ENCODE data around the gene MEGF6.

Gene MEGF6

DNA sequence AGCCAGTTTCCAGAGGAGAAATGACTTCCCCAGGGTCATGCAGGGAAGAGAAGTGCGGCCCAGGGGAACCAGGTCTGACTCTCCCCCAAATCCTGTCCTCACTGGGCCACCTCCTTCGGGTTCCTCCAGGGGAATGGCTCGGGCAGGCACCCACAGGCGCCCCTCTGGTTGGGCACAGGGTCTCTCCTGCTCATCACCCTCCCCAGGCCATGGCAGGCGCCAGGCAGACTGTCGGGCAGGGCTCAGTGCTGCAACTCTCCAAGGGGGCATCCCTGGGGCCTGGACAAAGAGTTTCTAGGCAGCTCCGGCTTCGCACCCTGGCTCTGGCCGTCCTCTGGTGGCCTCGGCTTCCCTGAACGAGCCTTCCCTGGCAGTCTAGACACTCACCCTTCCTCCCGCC lies 75.6 kb downstream of the MEGF6 start:
- no peak for DNase-seq

GRCh38 chr1:3534803-3535637 lies 76.3 kb downstream of the MEGF6 start:
- DNase-seq: no peak

- no peak for DNase-seq
Observed at GRCh38 chr1:3533067-3534048, 78.0 kb downstream of the MEGF6 start.

GRCh38 chr1:3531928-3532327 lies 79.4 kb downstream of the MEGF6 start:
- DNase-seq: no peak

DNA sequence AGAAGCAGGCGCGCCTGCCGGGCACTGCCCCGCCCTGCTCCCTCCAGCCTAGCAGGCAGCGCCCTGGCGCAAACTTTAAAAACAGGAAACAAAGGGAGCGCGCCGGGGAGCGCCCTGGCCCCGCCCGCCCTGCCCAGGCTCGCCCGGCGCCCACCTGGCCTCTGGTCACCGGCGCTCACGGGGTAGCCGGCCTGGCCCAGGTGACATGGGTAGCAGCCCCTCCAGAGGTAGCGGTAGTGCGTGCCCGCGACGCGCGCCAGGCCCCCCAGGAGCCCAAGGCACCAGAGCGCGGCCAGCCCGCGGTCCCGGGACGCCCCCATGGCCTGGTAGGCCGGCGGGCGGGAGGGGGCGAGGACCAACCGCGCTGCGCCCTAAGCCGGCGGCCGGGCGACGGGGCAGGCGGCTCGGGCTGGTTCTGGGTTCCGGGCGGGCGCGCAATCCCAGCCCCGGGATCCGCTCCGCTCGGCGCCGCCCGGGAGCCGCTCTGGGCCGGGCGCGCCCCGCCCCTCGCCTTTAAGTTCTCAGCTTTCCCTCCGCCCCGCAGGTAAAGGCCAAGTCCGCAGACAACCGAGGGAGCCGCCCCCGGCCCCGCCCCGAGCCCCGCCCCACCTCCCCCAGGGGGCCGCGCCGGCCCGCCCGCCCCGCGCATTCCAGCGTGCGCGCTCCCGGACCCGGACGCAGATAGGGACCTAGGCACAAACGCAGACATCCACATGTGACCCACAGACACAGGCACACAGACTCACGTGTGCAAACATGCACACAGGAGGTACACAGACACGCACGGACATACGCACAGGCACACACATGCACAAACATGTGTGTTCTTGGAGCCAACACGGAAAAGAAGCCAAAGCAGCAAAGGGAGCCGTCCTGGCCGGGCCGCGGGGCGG lies 80.1 kb downstream of the MEGF6 start:
- DNase-seq: peak; percentile 40

DNA sequence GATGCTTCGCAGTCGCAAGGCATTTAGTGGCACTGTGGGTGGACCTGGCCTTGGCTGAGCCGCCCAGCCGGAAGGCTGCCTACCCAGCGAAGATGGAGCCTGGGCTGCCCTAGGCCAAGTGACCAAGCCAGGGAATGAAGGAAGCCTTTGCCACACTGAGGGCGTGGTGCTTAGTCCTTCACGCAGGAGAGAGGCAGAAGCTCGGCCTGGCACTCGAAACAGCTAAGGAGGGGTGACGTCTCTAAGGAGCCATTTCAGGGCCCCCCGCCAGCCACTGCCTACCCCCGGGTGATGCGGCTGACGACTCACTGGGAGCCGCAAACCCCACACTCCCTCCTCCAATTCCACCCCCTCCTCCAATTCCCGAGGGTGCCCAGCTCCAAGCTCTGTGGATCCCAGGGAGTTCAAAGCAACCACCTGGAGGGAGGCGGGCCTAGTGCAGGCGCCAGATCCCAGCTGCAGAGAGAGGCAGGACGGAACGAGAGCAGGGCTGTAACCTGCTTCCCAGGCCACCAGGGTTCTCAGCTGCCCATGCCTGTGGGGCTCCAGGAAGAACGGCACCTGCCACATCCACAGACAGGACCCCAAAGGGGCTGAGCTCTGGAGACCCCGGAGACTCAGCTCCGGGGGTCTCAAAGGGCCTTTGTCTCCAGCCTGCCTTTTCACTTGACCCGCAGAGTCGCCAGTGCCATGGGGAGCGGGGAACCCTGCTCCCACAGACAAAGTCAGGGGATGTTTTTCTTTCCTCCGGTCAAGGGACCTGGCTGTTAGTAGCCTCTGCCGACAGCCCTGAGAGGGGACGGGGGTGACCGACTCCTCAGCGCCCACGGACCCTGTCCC lies 81.0 kb downstream of the MEGF6 start:
- peak; percentile 60 for DNase-seq

- no peak for DNase-seq
Observed at GRCh38 chr1:3529099-3529729, 82.1 kb downstream of the MEGF6 start.

GRCh38 chr1:3527774-3528173 lies 83.5 kb downstream of the MEGF6 start:
- no peak for DNase-seq

DNA sequence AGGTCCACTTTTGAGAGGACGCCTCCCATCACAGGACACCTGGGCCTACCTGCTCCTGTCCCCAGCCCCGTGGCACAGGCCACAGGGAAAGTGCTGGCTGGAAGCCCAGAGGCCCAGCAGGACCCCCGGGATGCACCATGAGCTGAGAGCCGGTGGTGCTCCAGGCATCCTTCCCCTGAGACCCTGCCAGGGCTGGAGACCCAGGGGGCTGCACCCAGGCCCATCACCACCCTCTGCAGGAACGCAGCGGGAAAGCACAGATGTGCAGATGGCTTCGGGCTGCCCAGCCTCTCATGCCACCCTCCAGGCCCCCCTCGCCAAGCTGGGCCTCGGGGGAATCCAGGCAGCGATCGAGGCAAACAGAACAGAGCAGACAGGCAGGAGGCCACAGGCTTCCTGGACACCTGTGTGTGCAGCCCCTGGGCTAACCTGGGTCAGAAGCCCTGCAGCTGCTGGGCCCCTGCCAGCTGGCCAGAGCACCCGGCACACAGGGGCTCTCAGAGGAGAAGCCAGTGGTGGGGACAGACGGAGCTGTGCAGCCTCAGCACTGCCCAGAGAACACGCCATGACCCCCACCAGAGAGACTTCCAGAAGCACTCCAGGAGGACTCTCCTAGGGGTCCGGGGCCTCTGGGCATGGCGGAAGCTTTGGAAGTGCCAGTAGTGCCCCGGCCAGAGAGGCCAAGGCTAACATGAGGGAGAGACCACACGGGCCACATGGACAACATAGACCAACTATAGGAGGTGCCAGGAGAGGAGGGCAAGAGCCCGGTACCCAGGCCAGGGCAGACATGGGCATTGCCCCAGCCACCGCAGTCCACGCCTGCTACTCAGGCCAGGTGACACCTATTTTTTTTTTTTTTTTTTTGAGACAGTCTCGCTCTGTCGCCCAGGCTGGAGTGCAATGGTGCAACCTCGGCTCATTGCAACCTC lies 85.5 kb downstream of the MEGF6 start:
- DNase-seq: no peak

- no peak for DNase-seq
Observed at GRCh38 chr1:3524556-3525203, 86.6 kb downstream of the MEGF6 start.

DNA sequence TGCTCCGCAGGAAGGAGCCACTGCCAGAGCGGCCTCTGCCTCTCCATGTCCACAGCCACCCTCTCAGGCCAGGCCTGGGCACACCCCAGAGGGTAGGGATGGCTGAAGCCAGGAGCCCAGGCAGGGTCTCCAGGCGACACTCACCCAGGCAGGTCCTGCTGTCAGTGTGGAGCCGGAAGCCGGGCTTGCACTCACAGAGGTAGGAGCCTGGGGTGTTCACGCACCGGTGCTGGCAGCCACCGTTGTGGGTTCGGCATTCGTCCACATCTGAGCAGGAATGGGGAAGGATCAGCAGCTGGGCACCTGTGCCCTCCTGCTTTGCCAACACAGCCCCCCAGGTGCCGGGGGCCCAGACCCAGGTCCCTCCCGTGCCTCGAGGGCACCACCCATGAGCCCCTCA lies 87.3 kb downstream of the MEGF6 start:
- DNase-seq: no peak

- no peak for DNase-seq
Observed at GRCh38 chr1:3522564-3523265, 88.6 kb downstream of the MEGF6 start.

GRCh38 chr1:3522112-3522511 lies 89.2 kb downstream of the MEGF6 start:
- DNase-seq: no peak

DNA sequence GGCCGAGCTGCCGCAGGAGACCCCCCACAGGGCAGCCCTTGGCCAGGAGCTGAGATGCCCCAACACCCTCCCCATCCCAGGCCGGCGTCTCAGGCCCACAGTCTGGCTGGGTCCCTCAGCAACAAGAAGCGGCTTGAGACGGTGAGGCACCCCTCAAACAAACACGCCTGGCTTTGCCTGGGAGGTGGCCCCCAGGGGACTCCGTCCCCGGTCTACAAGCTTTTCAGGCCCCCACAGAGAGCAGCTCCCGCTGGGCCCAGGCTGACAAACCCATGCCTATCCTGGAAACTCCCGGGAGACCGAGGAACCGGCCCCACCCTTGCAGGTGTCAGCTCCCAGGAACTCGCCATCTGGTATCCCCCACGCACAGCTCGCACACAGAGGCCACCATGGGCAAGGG lies 89.9 kb downstream of the MEGF6 start:
- no peak for DNase-seq

DNA sequence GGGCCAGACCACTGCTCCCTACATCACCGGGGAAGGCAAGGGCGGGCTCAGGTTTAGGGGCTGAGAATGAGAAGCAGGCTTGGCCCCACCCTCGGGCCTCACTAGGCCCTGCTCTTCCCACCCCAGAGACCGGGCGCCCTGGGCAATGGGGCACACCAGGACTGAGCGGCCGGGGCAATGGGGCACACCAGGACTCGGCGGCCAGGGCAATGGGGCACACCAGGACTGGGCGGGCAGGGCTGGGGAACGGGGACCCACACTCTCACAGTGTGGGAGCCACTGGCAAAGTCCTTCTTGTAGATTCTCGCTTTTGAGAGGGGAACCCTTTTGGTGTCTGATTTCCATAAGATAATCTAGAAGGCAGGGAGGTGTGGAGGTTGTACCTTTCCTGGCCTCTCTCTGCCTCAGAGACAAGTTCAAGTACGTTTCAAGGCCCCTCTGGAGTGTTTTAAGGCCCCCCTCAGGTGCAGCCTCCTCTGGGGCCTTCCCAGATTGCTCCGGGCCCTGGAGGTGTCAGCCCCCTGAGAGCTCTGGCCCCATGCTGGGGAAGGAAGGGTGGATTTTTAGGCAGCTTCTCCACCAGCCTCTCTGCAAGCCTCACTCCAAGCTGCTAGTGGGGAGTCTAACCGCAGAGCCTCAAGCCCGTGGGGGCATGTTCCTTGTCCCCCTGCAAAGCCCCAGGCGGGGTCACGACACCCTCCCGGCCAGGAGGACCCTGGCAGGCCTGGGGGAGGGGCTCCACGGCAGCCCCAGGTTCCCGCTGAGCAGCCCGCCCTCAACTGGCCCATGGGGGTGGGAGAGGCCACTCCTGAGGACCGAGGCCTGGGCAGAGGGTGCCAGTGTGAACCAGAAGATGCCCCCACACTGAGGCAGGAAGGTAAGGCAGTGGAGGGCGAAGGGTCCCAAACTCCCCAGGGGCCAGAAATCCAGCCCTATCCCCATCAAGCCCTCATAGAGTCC lies 90.6 kb downstream of the MEGF6 start:
- DNase-seq: no peak

DNA sequence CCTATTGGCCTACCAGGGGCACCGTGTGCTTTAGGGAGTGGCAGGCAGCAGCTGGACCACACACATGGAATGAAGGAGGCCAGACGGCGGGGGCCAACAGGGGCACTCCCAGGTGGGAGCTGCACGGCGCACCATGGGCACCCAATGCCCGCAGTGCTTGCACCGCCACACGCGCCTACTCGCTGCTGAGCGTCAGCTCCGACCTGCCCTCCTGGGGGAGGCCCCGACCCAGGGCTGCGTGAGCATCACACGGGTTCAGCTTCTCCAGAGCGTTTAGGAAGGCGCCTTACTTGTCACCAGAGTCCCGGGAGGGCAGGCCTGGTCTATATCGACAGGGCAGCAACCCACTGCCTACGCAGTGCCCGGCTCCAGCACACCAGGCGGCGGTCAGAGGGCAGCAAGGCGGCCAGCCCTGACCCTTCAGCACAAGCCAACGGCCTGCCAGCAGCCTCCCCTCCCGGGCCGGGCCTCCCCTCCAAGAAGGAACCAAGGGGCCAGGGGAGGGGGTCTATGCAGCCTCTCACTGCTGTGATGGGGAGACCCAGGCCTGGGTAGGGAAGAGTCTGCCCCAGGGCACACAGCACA lies 91.9 kb downstream of the MEGF6 start:
- no peak for DNase-seq

- DNase-seq: no peak
Observed at GRCh38 chr1:3518756-3519155, 92.6 kb downstream of the MEGF6 start.

Measured in retina (tissue), 1 donor.